HG03520 (cell line): ENCODE data around the gene CDK14.
A peak's percentile ranks its signal among the peaks of the same experiment; 100 is the strongest.
"Not testable (repeated sequence)": the region's sequence is repeated elsewhere in the genome, so short reads cannot be mapped to it uniquely, and the experiment has no call there.

Experiments
- ATAC-seq: cut with Tn5 transposase; IDR thresholded peaks from one replicate; pipeline ENCODE4 v1.9.1; 2021; ENCODE audit warnings: mild to moderate bottlenecking, moderate library complexity; ENCODE audit not compliant: unreplicated experiment

The CDK14 gene

DNA sequence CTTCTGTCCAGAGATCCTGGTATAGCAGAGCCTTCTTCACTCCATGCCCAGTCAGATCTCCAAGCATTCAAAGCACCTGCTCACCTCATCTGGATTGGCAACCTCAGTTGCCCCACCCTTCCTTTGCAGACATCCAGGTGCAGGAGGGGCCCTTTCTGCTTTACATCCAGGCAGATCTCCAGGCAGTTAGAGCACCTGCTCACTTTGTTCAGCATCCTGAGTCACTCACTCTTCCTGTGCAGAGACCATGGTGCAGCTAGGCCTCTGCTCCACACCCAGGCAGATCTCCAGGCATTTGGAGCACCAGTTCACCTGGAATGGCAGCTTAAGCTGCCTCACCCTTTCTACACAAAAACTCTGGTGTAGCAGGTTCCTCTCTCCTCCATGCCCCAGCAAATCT, 153.1 kb downstream of the CDK14 start:
- no peak for ATAC-seq

DNA sequence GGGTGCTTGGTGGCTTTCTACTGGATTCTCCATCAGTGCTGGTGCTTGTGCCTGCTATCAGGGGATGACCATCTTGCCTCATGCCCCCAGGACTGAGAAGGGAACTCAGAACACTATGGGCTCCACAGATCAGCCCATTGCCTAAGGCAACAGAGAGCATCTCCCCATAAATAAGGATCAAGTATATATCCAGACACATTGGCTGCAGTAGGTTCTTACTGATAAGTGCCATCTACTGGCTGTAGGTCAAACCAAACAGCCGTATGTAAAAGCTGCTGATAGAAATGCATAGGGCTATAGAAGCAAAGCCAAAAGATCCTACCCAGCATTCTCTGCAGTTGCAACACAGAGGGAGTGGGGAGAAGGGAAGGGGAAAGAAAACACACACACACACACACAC, 153.7 kb downstream of the CDK14 start:
- peak; percentile 44 for ATAC-seq

DNA sequence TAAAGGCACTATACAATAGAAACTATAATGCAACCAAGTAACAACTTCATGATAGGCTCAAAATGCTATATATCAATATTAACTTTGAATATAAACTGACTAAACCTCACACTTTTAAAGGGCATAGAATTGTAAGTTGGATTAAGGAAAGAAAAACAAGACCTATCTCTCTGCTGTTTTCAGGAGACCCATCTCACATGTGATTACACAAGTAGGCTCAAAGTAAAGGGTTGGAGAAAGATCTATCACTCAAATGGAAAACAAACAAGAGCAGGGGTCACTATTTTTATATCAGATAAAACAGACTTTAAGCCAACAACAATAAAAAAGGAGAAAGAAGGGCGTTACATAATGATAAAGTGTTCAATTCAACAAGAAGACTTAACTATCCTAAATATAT, 155.5 kb downstream of the CDK14 start:
- ATAC-seq = no peak

DNA sequence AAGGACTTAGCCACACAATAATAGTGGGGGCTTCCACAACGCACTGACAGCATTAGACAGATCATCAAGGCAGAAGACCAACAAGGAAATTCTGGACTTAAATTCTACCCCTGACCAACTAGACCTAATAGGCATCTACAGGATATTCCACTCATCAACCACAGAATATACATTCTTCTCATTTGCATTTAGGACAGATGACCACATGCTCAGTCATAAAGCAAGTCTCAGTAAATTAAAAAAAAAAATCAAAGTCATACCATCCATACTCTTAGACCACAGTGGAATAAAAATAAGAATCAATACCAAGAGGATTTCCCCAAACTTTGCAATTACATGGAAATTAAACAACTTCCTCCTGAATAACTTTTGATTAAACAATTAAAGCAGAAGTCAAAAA, 155.9 kb downstream of the CDK14 start:
- no peak for ATAC-seq

DNA sequence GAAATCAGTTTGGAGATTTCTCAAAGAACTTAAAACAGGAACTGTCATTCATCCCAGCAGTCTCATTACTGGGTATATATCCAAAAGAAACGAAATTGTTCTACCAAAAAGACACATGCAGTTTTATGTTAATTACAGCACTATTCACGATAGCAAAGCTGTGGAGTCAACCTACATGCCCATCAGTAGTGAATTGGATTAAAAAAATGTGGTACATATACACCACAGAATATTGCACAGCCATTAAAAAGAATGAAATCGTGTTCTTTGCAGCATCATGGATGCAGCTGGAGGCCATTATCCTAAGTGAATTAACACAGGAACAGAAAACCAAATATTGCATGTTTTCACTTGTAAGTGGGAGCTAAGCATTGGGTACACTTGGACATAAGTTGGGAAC, 158.9 kb downstream of the CDK14 start:
- no peak for ATAC-seq

DNA sequence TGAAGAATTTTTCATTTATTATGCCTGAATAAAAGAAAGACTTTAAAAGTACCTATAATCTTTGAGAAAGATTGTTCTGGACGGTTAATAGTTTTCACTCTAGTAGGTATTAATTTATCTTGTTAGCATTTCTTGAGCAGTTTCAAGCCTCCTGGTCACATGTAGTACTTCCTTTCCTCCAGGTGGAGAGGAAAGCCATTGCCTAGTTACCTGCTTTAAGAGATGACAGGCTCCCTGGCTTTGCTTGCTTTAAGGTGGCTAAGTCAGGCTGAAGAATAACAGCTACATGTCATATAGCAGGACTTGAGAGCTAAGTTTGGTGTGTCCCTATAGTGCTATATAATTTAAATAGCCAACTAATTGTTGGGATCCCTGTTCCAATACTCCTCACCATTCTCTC, 160.2 kb downstream of the CDK14 start:
- ATAC-seq = no peak

DNA sequence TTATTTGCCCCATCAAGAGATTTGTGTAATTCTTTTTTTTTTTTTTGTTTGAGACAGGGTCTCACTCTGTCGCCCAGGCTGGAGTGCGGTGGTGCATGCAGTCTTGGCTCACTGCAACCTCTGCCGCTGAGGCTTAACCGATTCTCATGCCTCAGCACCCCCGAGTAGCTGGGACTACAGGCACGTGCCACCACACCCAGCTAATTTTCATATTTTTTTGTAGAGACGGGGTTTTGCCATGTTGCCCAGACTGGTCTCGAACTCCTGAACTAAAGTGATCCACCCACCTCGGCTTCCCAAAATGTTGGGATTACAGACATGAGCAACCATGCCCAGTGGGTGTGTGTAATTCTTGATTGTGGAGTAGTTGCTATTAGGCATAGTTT, 161.4 kb downstream of the CDK14 start:
- ATAC-seq = not testable (repeated sequence)

DNA sequence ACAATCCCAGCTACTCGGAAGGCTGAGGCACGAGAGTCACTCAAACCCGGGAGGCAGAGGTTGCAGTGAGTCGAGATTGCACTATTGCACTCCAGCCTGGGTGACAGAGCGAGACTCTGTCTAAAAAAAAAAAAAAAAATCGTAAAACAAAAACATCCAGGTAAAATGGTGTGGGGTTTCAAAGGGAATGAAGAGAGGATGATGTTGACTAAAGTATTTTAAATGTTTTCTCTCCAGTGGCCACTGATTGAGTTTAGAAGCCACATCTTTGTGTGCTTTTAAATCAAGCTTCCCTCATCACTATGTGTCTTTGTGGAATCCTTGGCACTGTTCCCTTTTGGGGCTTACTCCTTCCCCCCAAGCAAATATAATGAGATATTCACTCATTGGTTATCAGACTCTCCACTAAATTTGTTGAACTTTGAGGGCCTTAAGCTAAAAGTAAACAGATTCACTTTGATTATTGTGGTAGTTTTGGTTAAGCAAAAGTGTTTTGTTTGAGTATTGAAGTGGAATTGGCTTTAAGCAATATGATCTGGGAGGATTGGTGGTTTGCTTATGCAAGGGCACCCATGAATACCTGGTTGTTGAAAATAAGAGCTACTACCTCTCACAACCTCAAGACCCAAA, 162.9 kb downstream of the CDK14 start:
- no peak for ATAC-seq

DNA sequence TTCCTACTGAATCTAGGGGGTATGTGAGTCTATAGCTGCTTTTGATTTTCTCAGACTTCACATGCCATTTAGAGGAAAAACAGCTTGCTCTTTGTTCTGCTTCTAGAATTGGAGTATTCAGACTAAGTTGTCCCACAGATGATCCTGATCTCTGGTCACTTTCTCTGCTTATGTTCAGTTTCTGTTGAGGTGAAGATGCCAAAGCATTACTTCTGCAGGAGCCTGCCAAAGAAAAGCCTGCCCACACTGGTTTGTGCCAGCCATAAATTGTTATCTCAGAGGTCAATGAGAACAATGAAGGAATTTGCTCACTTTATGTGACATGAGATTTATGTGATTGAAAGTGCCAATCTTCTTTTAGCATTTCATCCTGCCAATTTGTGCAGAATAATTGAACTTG, 163.6 kb downstream of the CDK14 start:
- ATAC-seq = no peak

DNA sequence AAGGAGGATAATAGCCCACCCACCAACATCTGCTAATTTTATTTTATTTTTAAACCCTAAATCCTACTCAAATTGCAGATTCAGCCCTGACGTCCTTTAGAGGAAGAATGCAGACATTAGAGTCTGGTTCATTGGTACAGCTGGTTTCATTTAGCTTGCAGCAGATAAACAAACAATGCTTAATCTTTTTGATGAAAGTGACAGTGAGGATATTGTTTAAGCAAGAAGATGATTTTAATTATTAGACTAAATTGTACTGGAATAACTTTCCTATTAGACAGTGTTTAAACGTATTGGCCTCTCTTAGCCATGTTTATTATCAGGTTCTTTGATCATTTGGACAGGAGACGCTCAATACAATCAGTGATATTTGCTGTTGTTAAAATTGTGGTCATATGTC, 164.8 kb downstream of the CDK14 start:
- no peak for ATAC-seq

DNA sequence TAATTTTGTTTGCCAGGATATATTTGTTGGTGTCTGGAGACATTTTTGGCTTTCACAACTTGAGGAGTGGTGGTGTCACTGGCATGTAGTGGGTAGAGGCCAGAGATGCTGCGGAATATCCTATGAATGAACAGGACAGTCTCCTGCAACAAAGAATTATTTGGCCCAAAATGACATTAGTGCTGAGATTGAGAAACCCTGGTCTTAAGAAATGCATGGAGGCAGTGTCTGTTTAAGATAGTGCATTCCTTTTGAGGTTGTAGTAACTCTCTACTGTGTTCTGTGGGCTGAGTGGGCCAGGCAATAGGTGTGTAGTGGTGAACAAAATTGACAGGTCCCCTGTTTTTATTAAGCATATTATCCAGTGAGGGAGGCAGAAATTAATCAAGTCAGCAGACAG, 165.5 kb downstream of the CDK14 start:
- ATAC-seq = no peak

DNA sequence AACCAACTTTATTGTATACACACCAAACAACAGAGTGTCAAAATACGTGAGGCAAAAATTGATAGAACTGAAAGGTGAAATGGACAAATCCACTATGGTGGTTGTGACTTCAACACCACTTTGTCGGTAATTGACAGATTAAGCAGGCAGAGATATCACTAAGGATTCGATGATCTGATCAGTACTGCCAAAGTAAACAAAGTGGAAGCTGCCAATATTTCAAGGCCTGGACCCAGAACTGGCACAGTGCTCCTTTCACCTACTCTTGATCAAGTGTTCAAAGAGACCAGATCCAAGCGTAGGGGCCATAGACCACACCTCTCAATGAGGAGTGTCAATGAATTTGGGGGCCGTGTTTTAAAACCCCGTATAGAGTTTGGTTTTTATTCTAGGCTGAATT, 167.0 kb downstream of the CDK14 start:
- no peak for ATAC-seq

DNA sequence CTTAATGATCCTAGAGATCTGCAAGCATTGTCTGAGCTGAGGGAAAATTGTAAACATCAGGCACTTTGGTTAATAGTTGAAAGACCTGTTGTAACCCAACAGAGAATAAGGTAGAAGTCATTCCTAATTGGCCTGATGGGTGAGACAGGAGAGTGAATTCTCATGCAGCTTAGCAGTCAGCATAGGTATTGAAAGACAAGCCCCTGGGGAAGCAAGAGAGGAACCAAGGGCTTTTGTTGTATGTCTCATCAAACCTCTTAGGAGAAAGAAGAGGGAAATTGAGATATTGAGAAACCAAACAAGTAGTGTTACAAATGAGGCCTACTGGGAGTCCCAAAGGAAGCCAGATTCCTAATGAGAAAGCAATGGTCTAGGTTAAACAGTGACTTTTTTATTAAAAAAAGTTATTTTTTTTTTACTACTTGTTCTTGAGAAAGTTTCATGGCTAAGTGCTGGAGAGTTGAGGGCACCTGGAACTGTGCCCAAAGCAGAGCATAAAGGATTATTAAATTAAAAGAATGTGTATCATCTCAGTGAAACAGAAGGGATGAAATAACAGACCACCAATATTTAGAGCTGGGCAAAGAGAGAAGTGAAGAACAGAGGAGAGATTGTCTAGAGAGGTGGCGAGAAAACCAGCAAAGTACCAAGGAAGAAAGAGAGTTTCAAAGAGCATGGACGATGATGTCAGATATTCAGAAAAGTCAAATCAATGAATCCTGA, 168.9 kb downstream of the CDK14 start:
- ATAC-seq = no peak

DNA sequence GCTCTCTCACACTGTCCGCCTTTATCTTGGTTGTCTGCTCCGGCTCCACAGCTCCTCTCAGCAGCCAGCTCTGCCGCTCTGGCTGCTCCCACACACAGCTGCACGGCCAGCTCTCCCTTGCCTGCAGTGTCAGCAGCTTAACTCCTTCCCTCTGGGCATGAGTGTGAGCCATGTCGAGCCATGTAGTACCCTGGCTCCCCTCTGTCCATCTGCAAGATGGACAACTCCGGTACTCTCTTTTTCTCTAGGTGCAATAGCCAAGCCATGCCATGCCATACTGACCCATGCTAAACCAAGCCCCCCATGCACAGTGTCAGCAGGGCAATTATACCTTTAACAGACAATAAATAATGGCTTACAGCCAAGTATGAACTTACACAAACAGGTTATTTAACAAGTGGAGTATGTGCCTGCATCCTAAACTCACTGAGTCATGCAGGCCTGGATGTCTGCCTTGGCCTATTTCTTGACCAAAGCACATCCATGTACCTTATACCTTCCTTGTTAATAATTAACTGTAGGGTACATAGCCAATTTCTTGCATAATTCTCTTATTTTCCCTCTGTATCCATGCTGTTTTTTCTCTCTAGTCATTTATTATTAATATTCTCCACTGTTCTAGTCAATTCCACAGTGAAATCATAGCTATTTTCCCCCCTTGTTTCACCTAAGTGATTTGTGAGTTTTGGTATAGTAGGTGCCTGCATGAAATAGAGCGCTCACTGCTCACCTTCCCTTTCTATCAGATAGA, 170.9 kb downstream of the CDK14 start:
- no peak for ATAC-seq

DNA sequence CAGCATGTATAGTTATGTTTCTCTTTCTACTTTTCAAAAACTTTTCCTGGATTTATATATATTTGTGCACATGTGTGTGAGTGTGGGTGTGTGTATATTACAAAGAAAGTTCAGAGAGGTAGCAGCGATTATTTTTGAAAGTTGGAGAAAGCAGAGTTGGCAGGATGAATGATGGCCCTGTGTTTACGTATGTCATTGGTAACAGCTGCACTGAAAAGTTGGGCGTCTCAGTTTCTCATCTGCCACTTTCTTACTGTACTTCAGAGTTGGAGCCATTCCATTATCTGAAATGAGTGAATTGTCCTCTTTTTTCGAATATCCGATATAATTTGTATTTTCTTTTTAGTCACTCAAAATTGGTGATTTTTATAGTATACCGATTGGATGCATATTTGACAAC, 172.2 kb downstream of the CDK14 start:
- ATAC-seq = no peak

DNA sequence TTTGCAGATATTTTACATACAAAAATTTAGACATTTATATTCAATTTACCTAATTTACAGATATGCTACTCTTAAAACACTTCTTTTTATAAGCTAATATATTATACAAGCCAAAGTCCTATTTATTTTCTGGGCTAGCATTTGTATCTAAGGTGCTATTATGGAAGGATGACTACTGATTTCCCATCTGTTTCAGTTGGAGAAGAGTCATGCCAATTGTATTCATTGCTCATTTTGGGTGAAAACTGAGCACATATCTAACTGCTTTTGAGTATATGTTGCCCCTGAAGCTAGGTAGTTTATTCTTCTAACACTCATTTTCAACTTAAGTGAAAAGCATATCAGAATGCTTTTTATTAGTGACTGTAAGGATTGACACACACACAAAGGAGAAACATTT, 172.9 kb downstream of the CDK14 start:
- no peak for ATAC-seq

DNA sequence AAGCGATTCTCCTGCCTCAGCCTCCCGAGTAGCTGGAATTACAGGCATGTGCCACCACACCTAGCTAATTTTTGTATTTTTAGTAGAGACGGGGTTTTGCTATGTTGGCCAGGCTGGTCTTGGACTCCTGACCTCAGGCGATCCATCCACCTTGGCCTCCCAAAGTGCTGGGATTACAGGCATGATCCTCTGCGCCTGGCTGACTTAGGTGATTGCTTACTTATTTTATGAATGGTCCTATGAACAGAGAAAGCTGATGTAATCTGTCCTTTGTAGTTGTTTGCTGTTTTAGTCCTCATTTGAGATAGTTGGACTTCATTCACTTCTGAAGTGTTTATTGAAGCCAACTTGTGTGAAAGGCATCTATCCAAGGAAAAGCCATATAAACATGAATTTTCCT, 173.4 kb downstream of the CDK14 start:
- ATAC-seq = not testable (repeated sequence)

DNA sequence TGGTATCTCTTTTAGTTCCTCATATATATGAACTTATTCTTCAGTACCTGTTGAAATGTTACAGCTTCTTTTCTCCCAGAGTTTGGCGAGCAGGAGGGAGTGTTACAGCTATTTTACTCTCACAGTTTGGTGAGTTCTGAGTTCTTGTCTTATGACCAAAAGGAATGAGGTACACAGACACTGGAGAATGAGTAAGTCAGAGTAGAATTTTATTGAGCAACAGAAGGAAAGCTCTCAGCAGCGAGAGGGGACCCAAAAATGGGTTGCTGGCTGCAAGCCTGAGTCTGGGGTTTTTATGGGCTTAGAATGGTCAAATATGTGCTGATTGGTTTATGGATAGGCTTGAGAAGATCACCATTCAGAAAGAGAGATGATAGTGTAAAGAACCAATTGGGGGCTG, 175.2 kb downstream of the CDK14 start:
- no peak for ATAC-seq

DNA sequence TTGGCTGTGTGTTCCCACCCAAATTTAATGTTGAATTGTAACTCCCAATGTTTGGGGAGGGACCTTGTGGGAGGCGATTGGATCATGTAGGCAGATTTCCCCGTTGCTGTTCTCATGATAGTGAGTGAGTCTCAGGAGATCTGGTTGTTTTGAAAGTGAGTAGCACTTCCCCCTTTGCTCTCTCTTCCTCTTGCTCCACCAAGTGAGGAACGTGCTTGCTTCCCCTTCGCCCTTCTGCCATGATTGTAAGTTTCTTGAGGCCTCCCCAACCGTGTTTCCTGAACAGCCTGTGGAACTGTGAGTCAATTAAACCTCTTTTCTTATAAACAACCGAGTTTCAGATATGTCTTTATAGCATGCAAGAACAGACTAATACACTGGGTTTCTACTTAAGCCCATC, 176.3 kb downstream of the CDK14 start:
- ATAC-seq = no peak

DNA sequence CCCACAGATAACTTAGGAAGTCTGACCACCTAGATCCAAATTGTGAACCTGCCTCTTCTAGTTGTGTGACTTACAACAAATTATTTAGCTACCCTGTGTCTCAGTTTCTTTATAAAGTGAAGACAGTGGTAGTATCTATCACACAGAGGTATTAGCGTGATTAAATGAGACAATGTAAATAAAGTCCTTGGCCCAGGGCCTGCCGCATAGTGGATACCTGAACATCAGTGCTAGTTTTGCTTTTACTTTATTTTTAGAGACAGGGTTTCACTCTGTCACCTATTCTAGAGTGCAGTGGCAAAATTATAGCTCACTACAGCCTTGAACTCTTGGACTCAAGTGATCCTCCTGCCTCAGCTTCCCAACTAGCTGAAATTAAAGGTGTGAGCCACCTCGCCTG, 177.1 kb downstream of the CDK14 start:
- no peak for ATAC-seq

DNA sequence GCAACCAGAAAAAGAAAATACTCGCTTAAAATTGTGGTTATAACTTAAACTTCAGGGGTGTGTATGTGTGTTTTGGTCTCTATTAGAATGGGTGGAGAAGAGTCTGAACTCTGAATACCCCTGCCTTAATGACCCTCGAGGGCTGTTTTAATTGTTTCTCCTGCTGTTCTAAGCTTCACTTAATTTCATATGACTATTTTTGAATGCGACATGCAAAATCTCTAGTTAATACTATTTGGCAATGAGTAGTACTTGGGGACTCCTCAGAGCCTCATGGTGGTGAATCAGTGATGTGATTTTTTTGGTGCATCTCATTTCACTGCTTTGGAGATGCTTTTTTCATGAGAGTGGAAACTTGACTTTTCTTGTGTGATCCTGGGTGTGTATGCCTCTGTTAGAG, 178.6 kb downstream of the CDK14 start:
- ATAC-seq = no peak

DNA sequence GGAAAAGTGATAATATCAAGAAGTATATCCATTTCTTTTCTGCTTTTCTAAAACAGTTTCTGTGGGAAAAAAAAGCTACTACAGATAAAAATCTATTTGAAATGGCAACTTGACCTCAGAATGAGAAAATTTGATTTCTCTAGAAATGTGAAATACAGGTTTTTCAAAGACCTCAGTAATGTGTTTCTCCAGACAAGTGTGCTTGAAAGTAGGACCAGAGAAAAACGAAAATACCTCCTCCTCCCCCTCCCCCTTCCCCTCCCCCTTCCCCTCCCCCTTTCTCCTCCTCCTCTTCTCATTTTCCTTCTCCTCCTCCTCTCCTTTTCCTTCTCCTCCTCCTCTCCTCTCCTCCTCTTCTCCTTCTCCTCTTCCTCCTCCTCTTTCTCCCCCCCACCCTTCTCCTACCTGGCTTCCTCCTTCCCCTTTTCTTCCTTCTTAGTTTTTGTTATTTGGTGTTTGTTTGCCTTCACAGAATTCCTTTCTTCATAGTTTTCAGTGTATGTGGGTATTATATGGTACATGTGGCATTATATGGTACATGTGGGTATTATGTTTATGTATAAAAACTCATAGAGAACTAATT, 179.4 kb downstream of the CDK14 start:
- ATAC-seq = no peak
